Vagina (tissue), 2 donors: ENCODE data around the gene SLC22A31. TPM values are rescaled to one million over a fixed set of nuclear protein-coding genes. Genes with fewer than 3 reads are reported as not detected.

Experiments
- DNase-seq, 2 donors: peaks; one replicate each; pipeline ENCODE4 v3.0.0-alpha.2; 2017; ENCODE audit errors: extremely low spot score in 2 of 2
- H3K27ac ChIP-seq: fragments of 200-600 bp; sonication (generic); one replicate; pipeline ENCODE4 v1.5.1; 2019
- H3K27me3 ChIP-seq: fragments of 200-600 bp; sonication (generic); one replicate; pipeline ENCODE4 v1.5.1; 2019
- H3K36me3 ChIP-seq, 2 donors: fragments of 200-600 bp; sonication (generic); one replicate each; pipeline ENCODE4 v1.5.1; 2017 to 2019
- H3K4me1 ChIP-seq: fragments of 200-600 bp; sonication (generic); one replicate; pipeline ENCODE4 v1.5.1; 2019
- H3K4me3 ChIP-seq, 2 donors: fragments of 200-600 bp; sonication (generic); 1 replicate in 1 of 2; 2 replicates in 1 of 2; pipeline ENCODE4 v1.5.1; 2016 to 2019
- H3K9me3 ChIP-seq: fragments of 200-600 bp; sonication (generic); one replicate; pipeline ENCODE4 v1.5.1; 2019
- CTCF ChIP-seq, 3 experiments: fragments of 450-650 bp in 2 of 3; fragments of 200-600 bp in 1 of 3; sonication (generic) in 1 of 3; IDR thresholded peaks; one replicate each; pipeline ENCODE4 v1.5.1; 2017 to 2019; ENCODE audit warnings: antibody characterized with exemption in 3 of 3, mild to moderate bottlenecking in 2 of 3, moderate library complexity in 2 of 3
- POLR2A ChIP-seq, 2 donors: fragments of 450-650 bp; IDR thresholded peaks; one replicate each; pipeline ENCODE4 v1.6.1; 2017; ENCODE audit warnings: antibody characterized with exemption in 2 of 2, mild to moderate bottlenecking in 2 of 2, moderate library complexity in 2 of 2
- POLR2AphosphoS5 ChIP-seq, 2 donors: sonication (generic); formaldehyde crosslinking; IDR thresholded peaks; one replicate each; pipeline ENCODE4 v1.9.0; 2017; ENCODE audit warnings: antibody characterized with exemption in 2 of 2, mild to moderate bottlenecking in 2 of 2, low read depth in 1 of 2; ENCODE audit not compliant: insufficient read depth in 1 of 2
- intact Hi-C: fragments of 100-400 bp; cut with DNase I; formaldehyde crosslinking; loops from one replicate; pipeline ENCODE4 v1.15.1; 2023
- total RNA-seq: library from RNA; depleted of rRNA; stranded (reverse); fragments of >200 nt; gene quantifications from one replicate; pipeline ENCODE4 v1.2.3, GENCODE V29; 2016

SLC22A31 gene
- total RNA-seq, 1 donor from 2014 or later, result not detected

DNA sequence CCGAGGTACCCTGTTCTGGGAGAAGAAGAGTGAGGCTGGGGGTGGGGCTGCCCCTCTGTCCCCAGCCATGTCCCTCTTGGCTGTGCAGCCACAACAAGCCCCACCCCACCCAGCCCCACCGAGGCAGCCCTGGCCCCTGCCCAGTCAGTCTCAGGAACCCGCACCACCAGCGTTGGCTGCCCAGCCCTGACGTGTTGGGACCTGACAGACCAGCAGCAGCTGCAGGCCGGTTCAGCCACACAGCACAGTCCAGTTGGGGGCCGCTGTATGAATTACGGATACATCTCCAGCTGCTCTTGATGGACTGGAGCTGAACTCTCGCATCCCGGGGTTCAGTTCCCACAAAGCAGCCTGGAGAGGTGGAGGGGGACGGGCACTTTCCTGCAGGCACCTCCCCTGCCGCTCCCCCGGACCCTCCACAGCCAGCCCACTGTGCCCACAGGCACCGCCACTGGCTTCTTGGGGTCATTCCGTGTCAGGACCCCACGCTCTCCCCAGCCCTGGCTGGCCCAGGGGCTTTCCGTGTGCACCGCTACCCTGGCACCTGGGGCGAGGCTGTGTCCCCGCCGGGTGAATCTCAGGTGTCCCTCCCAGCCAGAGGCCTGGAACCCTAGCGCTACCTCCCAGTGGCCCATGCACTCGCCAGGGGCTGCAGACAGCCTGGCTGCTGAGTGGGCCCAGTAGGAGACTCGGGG, 21.7 kb downstream of the SLC22A31 start:
- Histone ChIP-seq H3K36me3 (no peaks in the 10 kb centered on the region), H3K4me1 (no peaks in the 10 kb centered on the region), H3K27me3 (no peaks in the 10 kb centered on the region), H3K9me3 (no peaks in the 10 kb centered on the region), H3K4me3 (no peak overlapping the region), H3K27ac (no peak overlapping the region)
- TF ChIP-seq POLR2A (IDR thresholded peaks at IDR 0.05), result no peak
- intact Hi-C loops, result no loop called here
- no peak for DNase-seq

DNA sequence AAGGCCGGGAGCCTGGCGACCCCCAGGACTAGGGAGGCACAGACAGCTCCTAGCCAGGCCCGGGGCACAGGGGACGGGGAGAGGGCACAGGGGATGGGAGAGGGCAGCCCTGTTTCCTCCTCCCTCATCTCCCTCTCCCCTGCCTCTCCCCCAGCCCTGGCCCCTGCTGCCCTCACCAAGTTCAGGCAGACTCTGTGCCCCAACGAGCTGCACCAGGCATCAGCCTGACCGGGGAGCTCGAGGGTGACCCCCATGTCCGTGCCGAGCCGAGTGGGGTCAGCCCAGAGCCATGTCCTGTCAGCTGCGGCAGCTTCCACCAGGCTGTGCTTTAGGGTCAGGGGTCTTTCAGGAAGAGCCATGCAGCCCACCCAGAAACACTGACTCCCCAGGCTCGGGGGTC, 22.8 kb downstream of the SLC22A31 start:
- H3K4me1 ChIP-seq, result no peaks in the 10 kb centered on the region
- H3K9me3 ChIP-seq, result no peaks in the 10 kb centered on the region
- no peaks in the 10 kb centered on the region for H3K27me3 ChIP-seq
- intact Hi-C loops, result no loop called here
- no peak for DNase-seq
- TF ChIP-seq CTCF (IDR thresholded peaks at IDR 0.05) (no peak), POLR2AphosphoS5 (IDR thresholded peaks at IDR 0.05; ENCODE audit: insufficient read depth in 1 of 2, low read depth in 1 of 2) (no peak), POLR2A (IDR thresholded peaks at IDR 0.05) (no peak)
- H3K27ac ChIP-seq, result no peak overlapping the region
- H3K4me3 ChIP-seq, result no peak overlapping the region
- H3K36me3 ChIP-seq, result no peaks in the 10 kb centered on the region

DNA sequence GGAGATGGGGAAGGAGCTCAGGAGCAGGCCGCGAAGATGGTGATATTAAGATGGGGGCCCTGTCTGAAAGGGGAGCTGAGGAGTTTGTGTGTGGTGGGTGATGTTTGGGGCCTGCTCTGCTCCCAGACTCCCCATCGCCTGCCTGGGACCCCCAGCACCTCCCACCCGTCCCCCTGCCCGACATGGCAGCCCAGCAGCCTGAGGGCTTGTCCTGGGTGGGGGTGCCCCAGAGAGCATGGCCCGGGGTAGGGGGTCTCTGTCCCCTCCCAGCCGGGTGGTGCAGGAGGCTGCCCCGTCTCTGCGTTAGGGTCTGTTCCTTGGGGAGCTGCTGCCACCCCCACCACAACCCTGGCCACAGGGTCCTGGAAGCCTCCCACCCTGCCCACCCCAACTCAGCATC, 23.6 kb downstream of the SLC22A31 start:
- H3K4me3 ChIP-seq, result no peak overlapping the region
- DNase-seq, result no peak
- no peaks in the 10 kb centered on the region for H3K9me3 ChIP-seq
- no peaks in the 10 kb centered on the region for H3K36me3 ChIP-seq
- no peak overlapping the region for H3K27ac ChIP-seq
- H3K4me1 ChIP-seq, result peaks cover 1% of the 10 kb centered on the region
- intact Hi-C loops, result no loop called here
- no peaks in the 10 kb centered on the region for H3K27me3 ChIP-seq
- TF ChIP-seq POLR2A (IDR thresholded peaks at IDR 0.05), result no peak

GRCh38 chr16:89176147-89176690, 24.1 kb downstream of the SLC22A31 start:
- no peak for DNase-seq
- Histone ChIP-seq H3K27ac (no peak overlapping the region), H3K4me3 (no peak overlapping the region), H3K9me3 (no peaks in the 10 kb centered on the region), H3K4me1 (peaks cover 6% of the 10 kb centered on the region), H3K36me3 (no peaks in the 10 kb centered on the region), H3K27me3 (no peaks in the 10 kb centered on the region)
- TF ChIP-seq CTCF (IDR thresholded peaks at IDR 0.05), result no peak
- TF ChIP-seq POLR2A (IDR thresholded peaks at IDR 0.05), result no peak
- TF ChIP-seq POLR2AphosphoS5 (IDR thresholded peaks at IDR 0.05; ENCODE audit: insufficient read depth in 1 of 2, low read depth in 1 of 2), result no peak
- intact Hi-C loops, result no loop called here

DNA sequence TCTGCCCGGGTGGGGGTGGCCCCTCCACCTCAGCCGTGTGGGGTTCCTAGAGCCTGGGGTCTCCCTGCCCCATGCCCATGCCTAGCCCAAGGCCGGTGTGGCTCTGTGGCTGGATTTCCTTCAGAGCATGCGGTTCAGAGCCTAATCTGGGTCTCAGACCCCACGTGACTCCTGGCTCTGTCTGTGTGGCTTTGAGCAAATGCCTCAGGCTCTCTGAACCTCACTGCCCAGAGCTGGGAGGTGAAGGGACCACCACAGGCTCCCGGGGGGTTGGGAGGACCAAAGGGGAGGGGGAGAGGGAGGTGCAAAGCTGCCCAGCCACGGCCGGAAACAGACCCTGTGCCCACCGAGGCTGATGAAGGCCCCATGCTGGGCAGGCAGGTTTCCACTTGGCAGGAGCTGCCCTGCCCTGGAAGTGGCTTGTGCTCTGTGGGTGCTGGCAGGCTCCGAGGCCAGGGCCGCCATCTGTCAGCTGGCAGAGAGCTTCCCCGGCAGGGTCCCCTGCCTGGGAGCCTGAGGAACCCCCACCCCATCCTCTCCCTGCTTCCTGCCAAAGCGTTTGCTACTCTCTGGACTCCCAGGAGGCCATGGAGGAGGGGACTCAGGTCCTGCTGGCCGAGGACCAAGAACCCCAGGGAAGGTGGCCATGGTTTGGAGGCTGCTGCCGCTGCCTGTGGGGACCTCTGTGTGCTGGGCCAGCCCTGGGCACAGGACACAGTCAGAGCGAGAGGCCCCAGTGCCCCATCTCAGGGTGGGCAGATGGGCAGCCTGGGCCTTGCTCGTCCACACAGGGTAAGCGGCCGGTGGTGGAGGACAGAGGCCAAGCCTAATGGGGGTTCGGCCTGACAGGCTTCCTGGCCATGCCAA, 24.8 kb downstream of the SLC22A31 start:
- no peaks in the 10 kb centered on the region for H3K27me3 ChIP-seq
- no peak for TF ChIP-seq POLR2A (IDR thresholded peaks at IDR 0.05)
- H3K36me3 ChIP-seq, result no peaks in the 10 kb centered on the region
- peaks cover 13% of the 10 kb centered on the region for H3K4me1 ChIP-seq
- DNase-seq, result no peak
- no peak overlapping the region for H3K27ac ChIP-seq
- intact Hi-C loops, result no loop called here
- no peak overlapping the region for H3K4me3 ChIP-seq
- no peaks in the 10 kb centered on the region for H3K9me3 ChIP-seq

DNA sequence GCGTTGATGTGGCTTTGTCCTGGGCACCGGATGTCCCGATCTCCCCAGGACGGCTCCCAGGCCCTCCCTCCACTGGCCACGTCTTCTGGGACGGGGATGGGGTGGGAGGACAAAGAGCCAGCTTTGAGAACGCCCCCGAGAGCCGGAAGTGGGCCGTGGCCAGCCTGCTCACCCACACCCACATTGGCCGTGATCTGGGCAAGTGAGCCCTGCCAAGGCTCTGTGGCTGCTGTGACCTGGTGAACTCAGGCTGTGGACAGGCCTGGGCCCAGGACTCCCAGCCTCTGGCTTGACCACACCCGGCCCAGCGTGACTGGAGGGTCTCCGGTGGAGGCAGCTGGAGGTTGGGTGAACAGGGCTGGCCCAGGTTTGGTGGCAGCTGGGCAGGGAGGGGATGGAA, 25.5 kb downstream of the SLC22A31 start:
- intact Hi-C loops, result loop anchor here (5.0 kb wide), 1 partner anchor 228 kb away; no protein-coding TSS in a partner anchor
- TF ChIP-seq POLR2AphosphoS5 (IDR thresholded peaks at IDR 0.05; ENCODE audit: insufficient read depth in 1 of 2, low read depth in 1 of 2), result no peak
- no peak for TF ChIP-seq CTCF (IDR thresholded peaks at IDR 0.05)
- Histone ChIP-seq H3K27ac (no peak overlapping the region), H3K9me3 (no peaks in the 10 kb centered on the region), H3K4me3 (no peak overlapping the region), H3K27me3 (no peaks in the 10 kb centered on the region), H3K36me3 (no peaks in the 10 kb centered on the region), H3K4me1 (peaks cover 17% of the 10 kb centered on the region)
- DNase-seq, result no peak
